A204.1 (cell line): ENCODE data around the gene CHCHD6.
"Not testable (repeated sequence)": the region's sequence is repeated elsewhere in the genome, so short reads cannot be mapped to it uniquely, and the experiment has no call there.

ENCODE experiments used
- FAIRE-seq: peaks from 2 replicates; lab custom pipeline; 2012; peaks lifted over from hg19 to GRCh38; lab: Jason Lieb, UNC

The CHCHD6 gene

GRCh38 chr3:126770096-126770495 lies 66.1 kb downstream of the CHCHD6 start:
- FAIRE-seq, result no peak

GRCh38 chr3:126773167-126773566 lies 69.1 kb downstream of the CHCHD6 start:
- no peak for FAIRE-seq

DNA sequence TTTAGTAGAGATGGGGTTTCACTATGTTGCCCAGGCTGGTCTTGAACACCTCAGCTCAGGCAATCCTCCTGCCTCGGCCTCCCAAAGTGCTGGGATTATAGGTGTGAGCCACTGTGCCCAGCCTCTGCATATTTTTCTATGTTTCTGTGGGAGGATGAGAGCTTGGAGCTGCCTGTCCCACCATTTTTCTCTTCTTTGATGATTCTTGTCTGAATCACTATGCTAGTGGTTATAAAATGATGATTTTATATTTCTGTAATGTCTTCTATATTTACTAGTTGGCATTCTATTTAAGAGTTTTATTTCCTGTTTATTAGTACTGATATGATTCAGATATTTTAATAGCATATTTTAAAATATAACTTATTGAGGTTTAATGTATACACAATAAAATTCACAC lies 69.7 kb downstream of the CHCHD6 start:
- no peak for FAIRE-seq

GRCh38 chr3:126777366-126777765 lies 73.3 kb downstream of the CHCHD6 start:
- no peak for FAIRE-seq

DNA sequence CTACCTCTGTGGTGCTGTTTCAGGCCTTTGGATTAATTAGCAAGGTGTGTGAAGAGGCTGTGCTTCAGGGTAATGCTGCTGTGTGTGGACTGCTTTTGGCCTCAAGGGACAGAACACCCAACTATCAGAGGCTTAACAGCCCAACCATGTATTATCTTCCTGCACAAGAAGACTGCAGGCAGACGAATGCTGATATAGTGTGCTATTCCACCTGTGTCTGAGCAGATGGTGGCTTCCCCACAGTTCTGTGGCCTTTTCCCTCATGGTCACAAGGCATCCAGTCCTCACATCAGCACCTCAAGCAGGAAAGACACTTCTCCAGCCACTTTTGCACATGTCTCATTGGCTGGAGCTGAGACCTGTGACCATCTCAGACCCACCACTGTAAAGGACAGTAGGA lies 76.6 kb downstream of the CHCHD6 start:
- no peak for FAIRE-seq

- FAIRE-seq, result no peak
These were observed 77.4 kb downstream of the CHCHD6 start for GRCh38 chr3:126781406-126781805.

DNA sequence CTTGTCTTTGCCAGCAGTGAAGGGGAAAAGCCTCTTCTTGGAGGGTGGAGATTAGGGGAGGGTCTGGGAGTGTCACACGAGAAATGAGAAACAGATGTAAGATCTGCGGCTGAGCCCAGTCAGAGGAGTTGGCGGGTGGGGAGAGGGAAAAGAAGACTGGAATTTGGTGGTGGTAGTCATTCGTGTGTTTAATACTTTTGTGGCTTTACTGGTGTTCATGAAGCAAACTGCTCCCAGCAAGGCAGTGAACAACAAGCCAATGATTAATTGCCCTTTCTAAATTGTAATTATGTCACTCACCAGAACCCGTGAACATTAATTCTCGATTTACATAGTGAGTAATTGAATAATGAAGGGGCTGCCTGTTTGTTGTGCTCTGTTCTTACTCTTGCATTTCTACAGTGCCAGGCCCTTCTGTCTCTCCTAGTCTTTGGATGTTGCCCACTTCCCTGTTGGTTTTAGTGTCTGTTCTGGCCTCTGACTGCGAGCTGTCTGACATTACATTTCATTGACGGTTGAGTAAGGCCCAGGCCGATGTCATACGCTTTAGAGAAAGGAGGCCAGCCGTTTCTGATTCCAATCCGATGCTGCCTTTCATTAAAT lies 78.0 kb downstream of the CHCHD6 start:
- FAIRE-seq, result no peak

- no peak for FAIRE-seq
These were observed 78.5 kb downstream of the CHCHD6 start for GRCh38 chr3:126782536-126782935.

GRCh38 chr3:126784254-126784653 lies 80.2 kb downstream of the CHCHD6 start:
- no peak for FAIRE-seq

DNA sequence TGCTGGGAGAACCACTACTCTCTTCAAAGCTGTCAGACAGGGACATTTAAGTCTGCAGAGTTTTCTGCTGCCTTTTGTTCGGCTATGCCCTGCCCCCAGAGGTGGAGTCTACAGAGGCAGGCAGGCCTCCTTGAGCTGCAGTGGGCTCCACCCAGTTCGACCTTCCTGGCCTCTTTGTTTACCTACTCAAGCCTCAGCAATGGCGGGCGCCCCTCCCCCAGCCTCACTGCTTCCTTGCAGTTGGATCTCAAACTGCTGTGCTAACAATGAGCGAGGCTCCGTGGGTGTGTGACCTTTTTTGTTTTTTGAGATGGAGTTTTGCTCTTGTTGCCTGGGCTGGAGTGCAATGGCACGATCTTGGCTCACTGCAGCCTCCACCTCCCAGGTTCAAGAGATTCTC lies 87.3 kb downstream of the CHCHD6 start:
- not testable (repeated sequence) for FAIRE-seq

- no peak for FAIRE-seq
These were observed 89.0 kb downstream of the CHCHD6 start for GRCh38 chr3:126792998-126793397.

DNA sequence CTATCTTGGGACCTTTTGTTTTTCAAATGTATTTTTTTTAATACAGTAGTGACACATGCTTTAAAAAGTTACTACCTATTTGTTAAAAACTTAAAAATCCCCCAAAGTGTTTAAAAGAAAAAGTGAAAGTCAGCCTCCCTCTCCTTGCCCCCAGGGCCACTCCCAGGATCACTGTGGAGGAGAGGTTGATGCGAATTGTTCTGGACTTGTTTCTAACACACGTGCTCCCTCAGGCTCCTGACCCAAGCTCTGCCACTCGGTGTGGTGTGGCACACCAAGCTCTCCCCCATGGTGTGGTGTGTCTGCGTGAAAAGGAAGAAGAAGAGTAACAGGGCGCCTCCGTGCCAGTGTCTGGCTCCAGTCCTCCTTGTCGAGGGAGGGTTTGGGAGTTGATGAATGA lies 93.5 kb downstream of the CHCHD6 start:
- FAIRE-seq, result no peak

DNA sequence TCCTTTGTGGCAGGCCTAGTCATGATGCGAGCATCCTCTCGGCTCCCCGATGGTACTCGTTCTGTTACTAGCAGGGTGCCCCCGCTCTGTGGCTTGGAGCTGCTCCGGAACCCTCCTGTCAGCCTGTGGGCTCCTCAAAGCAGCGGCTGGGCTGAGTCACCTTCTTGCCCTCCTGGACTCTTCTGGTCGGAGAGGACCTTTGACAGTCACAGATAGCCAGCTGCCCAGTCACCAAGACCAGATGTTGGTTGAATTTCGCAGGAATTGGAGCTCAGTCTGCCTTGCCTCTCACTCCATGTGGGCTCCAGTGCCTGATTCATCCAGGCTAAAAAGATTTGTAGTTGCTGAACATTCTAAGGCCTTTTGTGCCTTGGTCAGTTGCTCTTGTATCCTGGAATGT lies 94.5 kb downstream of the CHCHD6 start:
- FAIRE-seq, result no peak

- no peak for FAIRE-seq
These were observed 95.1 kb downstream of the CHCHD6 start for GRCh38 chr3:126799099-126799498.

GRCh38 chr3:126801312-126801711 lies 97.3 kb downstream of the CHCHD6 start:
- not testable (repeated sequence) for FAIRE-seq

- no peak for FAIRE-seq
These were observed 103.8 kb downstream of the CHCHD6 start for GRCh38 chr3:126807795-126808194.

- FAIRE-seq, result no peak
These were observed 107.5 kb downstream of the CHCHD6 start for GRCh38 chr3:126811530-126811929.

GRCh38 chr3:126816298-126816697 lies 112.3 kb downstream of the CHCHD6 start:
- FAIRE-seq, result no peak

GRCh38 chr3:126816986-126817777 lies 113.1 kb downstream of the CHCHD6 start:
- no peak for FAIRE-seq

GRCh38 chr3:126817781-126818180 lies 113.7 kb downstream of the CHCHD6 start:
- FAIRE-seq, result no peak

DNA sequence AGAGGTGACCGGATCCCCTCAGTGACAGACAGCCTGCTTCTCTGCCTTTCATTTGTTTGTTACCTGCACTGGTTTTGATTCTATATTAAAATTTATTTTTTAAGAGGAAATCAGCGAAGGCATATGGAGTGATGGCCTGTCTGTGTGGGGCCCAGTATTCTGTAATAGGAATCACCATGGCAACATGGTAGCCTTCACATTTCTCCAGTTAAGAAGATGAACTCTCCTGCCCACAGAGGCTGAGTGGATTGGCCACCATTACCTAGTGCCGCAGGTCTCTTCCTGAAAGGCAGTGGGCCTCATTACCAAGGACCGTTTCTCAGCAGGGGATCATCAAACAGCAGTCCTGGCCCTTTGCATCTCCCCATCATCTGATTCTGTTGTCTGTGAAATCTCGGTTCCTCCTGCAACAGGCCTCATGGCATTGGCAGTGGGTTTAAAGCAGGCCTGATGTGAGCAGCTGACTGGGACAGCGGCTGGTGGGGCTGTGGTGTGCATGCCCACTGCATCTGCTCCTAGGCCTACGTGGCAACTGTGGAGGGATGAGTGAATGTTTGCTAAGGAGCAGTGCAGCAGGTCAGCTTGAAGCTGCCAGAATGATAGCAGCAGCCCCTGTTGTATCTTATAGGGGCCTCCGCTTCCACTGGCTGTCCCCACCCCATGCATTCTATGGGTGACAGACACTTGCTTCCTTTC lies 114.5 kb downstream of the CHCHD6 start:
- no peak for FAIRE-seq

DNA sequence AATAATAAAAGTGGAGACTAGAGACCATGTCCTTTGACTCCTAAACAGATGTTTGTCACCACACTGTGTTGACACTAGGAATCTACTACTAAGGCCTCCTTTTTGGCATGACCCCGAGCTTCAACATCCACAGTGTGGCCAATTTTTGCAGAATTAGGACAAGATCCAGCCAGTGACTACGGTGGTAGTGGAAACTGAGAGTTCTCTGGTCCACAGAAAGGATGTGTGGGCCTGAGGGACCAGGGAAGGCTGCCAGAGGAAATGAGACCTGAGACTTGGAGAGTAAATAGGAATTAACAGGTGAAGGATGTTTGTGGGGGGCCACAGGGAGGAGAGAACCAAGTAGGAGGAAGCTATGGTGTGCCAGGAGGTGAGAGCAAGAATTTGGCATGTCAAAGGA lies 122.7 kb downstream of the CHCHD6 start:
- no peak for FAIRE-seq

GRCh38 chr3:126827121-126827520 lies 123.1 kb downstream of the CHCHD6 start:
- FAIRE-seq, result no peak
